KMS-11 (cell line): ENCODE measurements around the gene PMFBP1.

Source experiments
- H2AFZ ChIP-seq: fragments of 200-600 bp; sonication (generic); 2 replicates; pipeline ENCODE4 v1.6.1; 2016; ENCODE audit warnings: antibody characterized with exemption, mixed run types, low read depth
- H3K27ac ChIP-seq: fragments of 200-600 bp; sonication (generic); 2 replicates; pipeline ENCODE4 v1.6.1; 2016; ENCODE audit warnings: mild to moderate bottlenecking, mixed run types
- H3K27me3 ChIP-seq: fragments of 200-600 bp; sonication (generic); 2 replicates; pipeline ENCODE4 v1.6.1; 2017; ENCODE audit warnings: mild to moderate bottlenecking, low read depth, mixed run types, moderate library complexity; ENCODE audit not compliant: insufficient read depth
- H3K36me3 ChIP-seq: fragments of 200-600 bp; sonication (generic); 2 replicates; pipeline ENCODE4 v1.6.1; 2017; ENCODE audit warnings: mild to moderate bottlenecking, mixed run types; ENCODE audit not compliant: insufficient read depth
- H3K4me1 ChIP-seq: fragments of 200-600 bp; sonication (generic); 2 replicates; pipeline ENCODE4 v1.6.1; 2016; ENCODE audit warnings: mild to moderate bottlenecking, low read depth, mixed run types; ENCODE audit not compliant: poor library complexity, severe bottlenecking
- H3K4me2 ChIP-seq: fragments of 200-600 bp; sonication (generic); 2 replicates; pipeline ENCODE4 v1.7.0; 2016; ENCODE audit warnings: mild to moderate bottlenecking, mixed run types
- H3K4me3 ChIP-seq: fragments of 200-600 bp; sonication (generic); IDR thresholded peaks from 2 replicates; pipeline ENCODE4 v1.6.1; 2017; ENCODE audit warnings: low read depth, low read length, mixed read lengths; ENCODE audit not compliant: insufficient read depth
- H3K79me2 ChIP-seq: fragments of 200-600 bp; sonication (generic); 2 replicates; pipeline ENCODE4 v1.6.1; 2016; ENCODE audit warnings: low read depth, mixed run types; ENCODE audit not compliant: insufficient read depth
- H3K9ac ChIP-seq: fragments of 200-600 bp; sonication (generic); 2 replicates; pipeline ENCODE4 v1.6.1; 2016; ENCODE audit warnings: mild to moderate bottlenecking, mixed run types
- H4K20me1 ChIP-seq: fragments of 200-600 bp; sonication (generic); 2 replicates; pipeline ENCODE4 v1.6.1; 2016; ENCODE audit warnings: mild to moderate bottlenecking, mixed run types; ENCODE audit not compliant: insufficient read depth
- TF ChIP-seq, protein P1 (sequence below): fragments of 200-600 bp; sonication (generic); conservative IDR thresholded peaks from 2 replicates; pipeline ENCODE4 v1.6.1; 2017; ENCODE audit warnings: low read depth, mild to moderate bottlenecking, antibody characterized with exemption, low read length, moderate library complexity, mixed read lengths

The PMFBP1 gene

GRCh38 chr16:72159801-72160200, 12.2 kb downstream of the PMFBP1 start:
- no peak overlapping the region for H3K4me3 ChIP-seq
- H3K4me1 ChIP-seq: no peaks in the 10 kb centered on the region
- TF ChIP-seq, protein P1, sequence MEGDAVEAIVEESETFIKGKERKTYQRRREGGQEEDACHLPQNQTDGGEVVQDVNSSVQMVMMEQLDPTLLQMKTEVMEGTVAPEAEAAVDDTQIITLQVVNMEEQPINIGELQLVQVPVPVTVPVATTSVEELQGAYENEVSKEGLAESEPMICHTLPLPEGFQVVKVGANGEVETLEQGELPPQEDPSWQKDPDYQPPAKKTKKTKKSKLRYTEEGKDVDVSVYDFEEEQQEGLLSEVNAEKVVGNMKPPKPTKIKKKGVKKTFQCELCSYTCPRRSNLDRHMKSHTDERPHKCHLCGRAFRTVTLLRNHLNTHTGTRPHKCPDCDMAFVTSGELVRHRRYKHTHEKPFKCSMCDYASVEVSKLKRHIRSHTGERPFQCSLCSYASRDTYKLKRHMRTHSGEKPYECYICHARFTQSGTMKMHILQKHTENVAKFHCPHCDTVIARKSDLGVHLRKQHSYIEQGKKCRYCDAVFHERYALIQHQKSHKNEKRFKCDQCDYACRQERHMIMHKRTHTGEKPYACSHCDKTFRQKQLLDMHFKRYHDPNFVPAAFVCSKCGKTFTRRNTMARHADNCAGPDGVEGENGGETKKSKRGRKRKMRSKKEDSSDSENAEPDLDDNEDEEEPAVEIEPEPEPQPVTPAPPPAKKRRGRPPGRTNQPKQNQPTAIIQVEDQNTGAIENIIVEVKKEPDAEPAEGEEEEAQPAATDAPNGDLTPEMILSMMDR: no peak
- H3K9ac ChIP-seq: no peak overlapping the region
- no peak overlapping the region for H3K4me2 ChIP-seq
- no peaks in the 10 kb centered on the region for H3K79me2 ChIP-seq
- H2AFZ ChIP-seq: no peak overlapping the region
- no peaks in the 10 kb centered on the region for H4K20me1 ChIP-seq
- no peaks in the 10 kb centered on the region for H3K36me3 ChIP-seq
- no peak overlapping the region for H3K27ac ChIP-seq
- H3K27me3 ChIP-seq: no peaks in the 10 kb centered on the region

DNA sequence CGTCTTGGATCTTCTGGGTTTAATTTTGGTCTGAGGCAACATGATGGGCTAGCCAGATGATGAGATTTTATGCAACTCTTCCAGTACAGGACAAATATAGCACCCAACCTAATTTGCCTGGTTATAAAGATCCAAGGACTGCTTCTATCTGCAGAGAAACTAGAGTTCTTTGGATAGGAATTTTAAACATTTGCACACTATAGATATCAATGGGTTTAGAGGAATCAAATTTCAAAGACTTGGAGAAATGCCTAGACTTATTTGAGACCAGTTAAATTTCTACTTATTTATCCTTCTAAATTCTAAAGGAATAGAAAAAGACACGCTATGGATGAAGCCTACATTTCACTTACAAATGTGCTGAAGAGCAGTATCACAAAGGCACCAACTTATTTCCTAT, 12.6 kb downstream of the PMFBP1 start:
- H3K27me3 ChIP-seq: no peaks in the 10 kb centered on the region
- H3K9ac ChIP-seq: no peak overlapping the region
- no peak overlapping the region for H2AFZ ChIP-seq
- TF ChIP-seq, protein P1: no peak
- no peaks in the 10 kb centered on the region for H3K36me3 ChIP-seq
- no peak overlapping the region for H3K27ac ChIP-seq
- no peaks in the 10 kb centered on the region for H3K4me1 ChIP-seq
- no peak overlapping the region for H3K4me3 ChIP-seq
- H3K79me2 ChIP-seq: no peaks in the 10 kb centered on the region
- H4K20me1 ChIP-seq: no peaks in the 10 kb centered on the region
- no peak overlapping the region for H3K4me2 ChIP-seq

DNA sequence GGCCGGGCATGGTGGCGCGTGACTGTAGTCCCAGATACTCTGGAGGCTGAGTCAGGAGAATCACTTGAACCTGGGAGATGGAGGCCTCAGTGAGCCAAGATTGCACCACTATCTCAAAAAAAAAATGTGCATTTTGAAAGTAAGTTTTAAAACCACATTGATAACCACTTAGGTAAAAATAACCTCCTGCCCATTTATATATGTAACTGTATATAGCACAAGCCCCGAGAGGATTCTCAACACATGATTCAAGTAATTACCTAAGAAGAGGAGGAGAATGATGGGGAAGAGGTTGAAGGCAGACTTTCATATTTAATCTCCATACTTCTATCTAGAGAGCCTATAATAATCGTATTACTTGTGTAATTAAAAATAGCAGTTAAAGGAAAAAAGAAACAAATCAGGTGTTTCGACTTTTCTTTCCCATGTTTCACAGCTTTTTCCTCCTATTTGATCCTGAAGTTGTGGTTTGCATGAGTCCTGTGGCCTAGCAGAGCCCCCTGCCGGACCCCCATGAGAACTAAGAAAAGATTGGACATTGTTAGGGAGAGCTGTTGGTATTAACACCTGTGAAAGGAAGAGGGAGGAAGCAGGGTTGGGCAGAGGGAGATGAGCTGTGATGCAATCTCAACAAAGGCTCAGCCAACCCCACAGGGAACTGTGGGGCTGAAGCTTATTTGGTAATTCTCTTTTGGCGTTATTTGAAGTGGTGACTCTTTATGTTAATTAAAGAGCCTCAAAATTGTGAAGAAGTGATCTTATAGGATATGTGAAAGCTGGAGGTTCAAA, 22.1 kb downstream of the PMFBP1 start:
- H3K27me3 ChIP-seq: no peaks in the 10 kb centered on the region
- H3K36me3 ChIP-seq: no peaks in the 10 kb centered on the region
- no peaks in the 10 kb centered on the region for H4K20me1 ChIP-seq
- H3K4me3 ChIP-seq: no peak overlapping the region
- H3K27ac ChIP-seq: no peak overlapping the region
- H3K4me1 ChIP-seq: peaks cover 5% of the 10 kb centered on the region
- no peak overlapping the region for H3K9ac ChIP-seq
- no peak overlapping the region for H2AFZ ChIP-seq
- TF ChIP-seq, protein P1: no peak
- no peak overlapping the region for H3K4me2 ChIP-seq
- no peaks in the 10 kb centered on the region for H3K79me2 ChIP-seq

DNA sequence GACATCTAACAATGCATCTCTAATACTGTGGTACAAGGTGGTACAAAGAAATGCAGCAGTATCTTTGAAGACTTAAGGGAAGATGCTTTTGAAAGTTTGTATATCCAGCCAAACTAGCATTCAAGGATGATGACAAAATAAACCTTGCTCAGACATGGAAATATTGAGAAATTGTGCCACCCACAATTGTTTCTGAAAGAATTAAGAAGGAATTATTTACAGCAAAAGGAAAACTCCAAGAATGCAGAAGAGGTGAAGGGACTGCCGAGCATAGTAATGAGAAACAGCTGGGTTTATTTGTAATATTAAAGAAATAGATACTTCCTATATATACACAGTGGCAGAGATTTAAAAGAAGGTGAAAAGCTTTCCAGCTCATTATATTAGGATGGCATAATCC, 29.5 kb downstream of the PMFBP1 start:
- H3K4me3 ChIP-seq: no peak overlapping the region
- H4K20me1 ChIP-seq: no peaks in the 10 kb centered on the region
- no peak overlapping the region for H3K9ac ChIP-seq
- no peaks in the 10 kb centered on the region for H3K27me3 ChIP-seq
- H3K27ac ChIP-seq: no peak overlapping the region
- no peaks in the 10 kb centered on the region for H3K79me2 ChIP-seq
- no peaks in the 10 kb centered on the region for H3K36me3 ChIP-seq
- no peak overlapping the region for H2AFZ ChIP-seq
- no peak overlapping the region for H3K4me2 ChIP-seq
- TF ChIP-seq, protein P1: no peak
- no peaks in the 10 kb centered on the region for H3K4me1 ChIP-seq
